Hematopoietic multipotent progenitor cell treated with erythropoietin and hydrocortisone succinate and interleukin-3 and kit ligand, for 17 days (in vitro differentiated cells): ENCODE results near the gene PPP1R13B.
"Not testable (repeated sequence)": the region's sequence is repeated elsewhere in the genome, so short reads cannot be mapped to it uniquely, and the experiment has no call there.

Source experiments
- DNase-seq: peaks from one replicate; pipeline ENCODE4 v3.0.0-alpha.2; 2015; ENCODE audit warnings: low spot score

Gene PPP1R13B

DNA sequence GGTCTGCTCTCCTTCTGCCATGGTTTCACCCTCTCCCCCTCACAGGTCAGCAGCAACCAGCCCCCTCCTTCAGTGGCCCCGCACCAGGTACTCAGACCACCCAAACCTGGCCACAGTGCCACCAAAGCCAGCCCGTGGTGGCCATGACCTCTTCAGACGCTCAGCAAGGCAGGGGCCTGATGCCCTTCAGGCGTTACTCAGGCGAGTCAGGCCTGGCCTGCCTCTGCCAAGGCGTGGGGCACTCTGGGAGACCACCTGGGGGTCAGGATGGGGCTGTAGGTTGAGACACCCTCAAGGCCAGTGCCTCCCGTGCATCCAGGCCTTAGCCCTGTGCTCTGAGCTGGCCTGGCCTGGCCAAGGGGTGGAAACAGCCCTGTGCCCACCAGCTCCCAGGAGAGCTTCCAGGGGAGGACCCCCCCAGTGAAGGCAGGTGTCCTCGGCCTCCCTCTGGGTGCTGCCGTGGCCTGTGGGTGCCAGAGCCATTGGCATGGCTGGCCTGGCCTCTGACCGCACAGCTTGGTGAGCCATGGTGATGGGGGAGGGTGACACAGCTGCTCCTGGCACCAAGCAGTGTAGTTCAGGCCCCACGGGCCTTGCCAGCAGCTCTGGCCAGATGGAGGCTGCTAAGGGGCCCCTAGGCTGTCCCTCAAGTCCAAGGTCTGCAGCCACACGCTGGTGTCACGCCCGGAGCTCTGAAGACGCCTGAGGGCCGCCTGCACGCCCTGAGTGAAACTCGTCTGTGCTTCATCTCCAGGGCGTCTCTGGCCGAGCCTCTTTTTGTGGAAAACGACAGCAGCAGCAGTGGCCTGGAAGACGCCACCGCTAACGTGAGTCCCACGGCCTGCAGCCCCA is 147.2 kb downstream of the PPP1R13B start:
- no peak for DNase-seq

DNA sequence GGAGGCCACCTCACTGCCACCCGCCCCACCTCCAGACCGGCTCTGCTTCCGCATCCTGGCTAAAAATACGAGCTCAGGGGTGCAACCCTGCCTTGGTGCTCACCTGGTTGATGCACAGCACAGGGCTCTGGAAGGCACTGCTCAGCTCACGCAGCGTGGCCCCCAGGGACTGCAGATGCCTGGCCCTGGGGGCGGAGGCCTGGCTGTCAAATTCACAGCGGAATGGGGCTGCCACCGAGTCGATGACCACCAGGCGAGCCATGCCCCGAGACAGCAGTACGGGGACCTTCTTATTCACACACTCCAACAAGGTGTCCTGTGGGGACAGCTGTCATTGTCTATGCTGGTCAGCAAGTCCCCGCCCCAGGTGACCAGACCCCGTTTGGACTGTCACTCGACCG is 148.1 kb downstream of the PPP1R13B start:
- DNase-seq = no peak

DNA sequence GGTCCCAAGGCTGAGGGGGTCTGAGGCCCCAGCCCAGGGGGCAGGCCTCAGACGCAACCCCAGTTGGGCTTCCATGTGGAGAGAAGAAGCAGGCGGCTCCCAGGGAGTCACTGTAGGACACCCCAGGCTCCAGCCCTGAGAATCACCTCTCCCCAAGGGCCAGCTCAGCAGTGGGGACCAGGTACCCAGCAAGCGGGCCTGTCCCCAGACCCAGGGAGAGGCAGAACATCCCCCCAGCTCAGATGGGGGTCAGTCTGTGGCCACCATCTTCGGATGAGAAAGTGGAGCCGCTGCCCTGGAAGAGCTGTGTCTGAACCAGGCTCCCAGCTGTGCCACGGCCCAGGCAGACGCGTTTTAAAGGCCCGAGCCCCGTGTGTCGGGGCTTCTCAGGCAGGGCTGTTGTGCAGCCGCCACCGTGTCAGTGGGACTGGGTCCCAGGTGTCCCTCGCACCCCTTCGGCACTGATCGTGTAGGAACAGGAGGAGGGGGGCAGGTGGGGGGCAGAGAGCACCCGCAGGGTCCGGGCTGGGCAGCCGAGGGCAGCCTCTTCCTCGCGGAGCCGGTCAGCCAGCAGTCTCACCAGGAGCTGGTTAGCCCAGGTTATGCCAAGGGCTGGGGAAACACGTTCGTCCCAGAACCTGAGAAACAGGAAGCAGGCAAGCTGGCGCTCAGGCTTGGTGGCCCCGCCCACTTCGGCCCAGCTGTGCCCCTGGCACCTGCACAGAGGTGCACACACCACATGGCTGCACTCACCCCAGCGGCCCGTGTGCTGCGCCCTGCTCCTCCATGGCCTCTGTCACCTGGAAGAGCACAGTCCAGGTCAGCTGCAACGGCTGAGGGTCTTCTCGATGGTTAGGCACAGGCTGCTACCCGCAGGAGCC is 148.8 kb downstream of the PPP1R13B start:
- DNase-seq = no peak

DNA sequence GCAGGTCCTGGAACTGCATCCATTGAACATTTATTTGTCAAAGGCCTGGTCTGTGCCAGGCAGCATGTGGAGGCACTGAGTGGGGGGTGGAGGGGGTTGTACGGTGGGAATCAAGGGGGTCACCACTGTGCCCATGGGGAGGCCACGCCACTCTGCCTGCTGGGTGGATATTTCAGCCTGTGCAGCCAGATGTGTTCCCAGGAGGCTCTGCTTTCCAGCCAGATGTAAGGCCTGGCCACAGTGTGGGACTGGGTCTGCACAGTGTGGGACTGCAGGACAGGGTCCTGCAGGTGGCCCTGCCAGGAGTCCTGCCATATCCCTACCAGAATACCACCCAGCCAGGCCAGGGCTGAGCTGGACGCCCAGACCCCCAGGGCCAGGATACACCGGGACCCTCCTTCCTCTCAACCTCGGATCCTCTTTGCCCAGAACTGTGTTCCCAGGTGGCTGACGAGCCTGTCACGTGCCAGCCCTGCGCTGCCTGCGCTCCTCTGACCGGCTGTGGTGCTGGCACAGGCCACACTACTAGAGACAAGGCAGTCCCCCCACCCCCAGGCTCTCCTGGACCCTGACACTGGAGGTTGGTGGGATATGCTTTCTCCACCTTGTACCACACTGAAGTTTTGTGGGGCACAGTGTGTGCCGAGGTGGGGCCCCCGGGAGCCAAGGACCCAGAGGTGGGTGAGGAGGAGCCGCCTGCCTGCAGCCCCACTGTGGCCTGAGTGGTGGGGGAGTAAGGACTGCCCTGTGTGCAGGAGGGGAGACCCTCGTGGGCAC is 149.6 kb downstream of the PPP1R13B start:
- DNase-seq = no peak

DNA sequence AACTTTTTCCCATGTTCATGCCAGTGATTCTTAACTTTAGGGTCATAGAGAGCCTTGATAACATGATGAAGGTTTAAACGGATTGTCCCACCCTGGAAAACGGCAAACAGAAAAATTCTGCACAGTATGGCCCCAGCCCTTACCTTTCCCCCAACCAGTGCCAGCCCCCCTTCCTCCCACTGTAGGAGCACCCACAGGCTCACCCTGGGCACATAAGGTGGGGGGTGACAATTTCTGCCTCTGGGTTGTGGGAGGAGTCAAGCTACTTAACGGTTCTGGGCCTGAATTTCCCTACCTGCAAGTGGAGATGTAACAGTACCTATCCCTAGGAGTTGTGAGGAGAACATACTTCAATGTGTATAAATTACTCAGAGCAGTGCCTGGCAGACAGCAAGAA is 150.2 kb downstream of the PPP1R13B start:
- no peak for DNase-seq

DNA sequence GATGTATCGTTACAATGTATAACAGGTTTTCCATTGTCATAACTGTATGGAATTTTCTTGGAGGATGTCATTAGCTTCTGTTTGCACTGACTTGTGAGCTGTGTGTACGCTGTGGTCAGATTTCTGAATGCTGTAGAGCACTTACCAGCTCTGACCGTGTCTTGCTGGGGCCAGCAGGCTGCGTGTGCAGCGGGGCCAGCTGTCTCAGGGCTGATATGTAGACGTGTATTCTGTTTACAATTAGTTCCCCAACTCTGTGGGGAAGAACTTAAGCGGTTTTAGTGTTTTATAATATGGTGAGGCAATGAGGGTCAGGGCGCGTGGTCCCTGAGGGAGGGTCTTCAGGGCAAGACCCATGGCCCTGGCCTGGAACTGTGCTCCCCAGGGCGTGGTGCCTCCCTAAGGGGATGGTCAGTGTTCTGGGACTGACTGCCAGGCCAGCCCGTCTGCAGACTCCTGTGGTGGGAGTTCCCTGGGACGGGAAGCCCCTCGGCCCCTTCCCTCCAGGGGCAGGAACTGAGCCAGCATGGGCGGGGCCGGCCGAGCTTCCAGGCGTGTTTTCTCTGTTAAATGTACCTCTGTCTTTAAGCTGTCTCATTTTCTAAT is 150.8 kb downstream of the PPP1R13B start:
- no peak for DNase-seq

DNA sequence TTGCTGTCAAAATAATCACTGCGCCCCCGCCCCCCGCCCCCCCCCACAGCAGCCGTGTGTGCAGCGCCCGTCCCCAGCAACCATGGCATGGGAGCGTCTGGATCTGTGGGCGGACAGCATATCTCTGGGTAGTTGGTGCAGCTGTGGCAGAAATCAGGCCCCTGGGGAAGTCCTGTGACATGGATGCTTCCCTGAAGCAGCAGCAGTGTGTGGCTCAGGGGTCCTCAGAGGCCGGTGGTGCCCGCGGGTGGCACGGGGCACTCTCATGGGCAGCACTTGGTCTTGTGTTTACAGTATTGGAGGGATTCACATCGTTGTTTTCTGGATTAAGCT is 151.3 kb downstream of the PPP1R13B start:
- DNase-seq = no peak

DNA sequence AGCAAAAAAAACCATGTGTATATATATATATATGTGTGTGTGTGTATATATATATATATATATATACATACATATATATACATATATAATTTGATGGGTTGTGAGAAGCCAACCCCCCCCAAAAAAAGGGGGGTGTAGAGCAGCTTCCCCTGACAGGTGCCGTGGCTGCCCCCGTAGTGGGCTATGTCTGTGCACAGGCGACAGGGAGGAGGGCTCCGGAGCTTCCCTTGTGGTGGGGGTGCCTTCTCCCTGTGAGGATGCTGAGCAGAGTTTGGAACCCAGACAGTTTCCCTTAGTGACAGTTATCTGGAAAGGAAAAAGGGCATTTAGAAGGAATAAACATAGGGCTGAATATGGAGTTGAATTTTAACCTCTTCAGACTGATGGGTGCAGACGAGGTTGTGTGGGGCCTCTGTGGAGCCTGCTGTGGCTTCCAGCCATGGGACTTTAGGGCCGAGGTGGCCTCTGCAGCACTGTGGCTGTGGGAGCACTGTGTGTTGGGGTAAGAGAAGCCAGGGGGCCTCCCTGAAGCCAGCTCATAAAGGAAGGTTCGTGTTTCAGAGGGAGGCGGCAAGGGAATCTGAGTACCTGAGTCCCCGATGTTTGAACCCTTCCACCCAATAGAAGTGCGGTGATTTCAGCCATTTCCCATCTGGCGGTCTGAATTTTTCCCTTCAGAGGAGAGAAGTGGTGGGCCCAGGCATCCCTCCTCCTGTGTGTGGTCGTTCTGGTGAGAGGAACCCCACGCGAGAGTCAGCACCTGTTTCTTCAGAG is 151.9 kb downstream of the PPP1R13B start:
- DNase-seq = no peak

DNA sequence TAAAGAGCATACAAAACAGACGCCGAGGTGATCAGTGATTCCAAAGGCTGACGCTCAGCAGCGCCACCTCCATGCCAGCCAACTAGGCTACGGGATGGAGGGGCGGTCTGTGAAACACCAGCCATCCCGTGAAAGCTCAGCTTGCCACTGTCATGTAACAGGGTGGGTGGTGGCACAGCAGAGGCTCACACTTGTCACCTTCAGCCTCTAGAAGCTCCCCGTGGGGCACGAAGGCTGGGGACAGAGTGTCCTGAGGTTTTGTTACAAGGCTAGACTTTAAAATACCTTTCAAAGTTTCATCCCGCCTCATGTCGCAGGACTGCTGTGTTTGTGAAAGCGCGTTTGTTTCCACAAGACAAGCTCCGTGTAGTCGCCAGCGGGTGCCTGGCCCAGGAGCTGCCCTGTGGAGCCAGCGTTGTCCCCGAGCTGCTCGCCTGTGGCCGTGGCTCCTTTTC is 152.8 kb downstream of the PPP1R13B start:
- no peak for DNase-seq

DNA sequence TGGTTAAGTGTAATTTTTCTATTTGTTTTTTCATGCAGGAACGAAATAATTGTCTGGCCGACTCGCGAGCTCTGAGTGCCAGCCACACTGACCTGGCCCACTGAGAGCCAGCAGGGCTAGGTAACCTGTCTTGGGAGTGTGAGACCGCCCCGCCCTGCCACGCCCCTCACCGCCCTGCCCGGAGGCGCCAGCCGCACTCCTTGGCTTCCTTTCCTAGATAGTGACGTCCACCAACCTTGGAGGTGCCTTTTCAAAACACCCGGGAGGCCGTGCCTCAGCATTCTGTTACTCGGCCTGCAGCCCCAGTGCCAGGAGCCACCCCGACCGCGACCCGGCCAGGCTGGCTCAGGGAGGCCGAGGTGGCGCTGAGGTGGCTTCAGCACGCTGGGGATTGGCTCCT is 153.9 kb downstream of the PPP1R13B start:
- DNase-seq = no peak

DNA sequence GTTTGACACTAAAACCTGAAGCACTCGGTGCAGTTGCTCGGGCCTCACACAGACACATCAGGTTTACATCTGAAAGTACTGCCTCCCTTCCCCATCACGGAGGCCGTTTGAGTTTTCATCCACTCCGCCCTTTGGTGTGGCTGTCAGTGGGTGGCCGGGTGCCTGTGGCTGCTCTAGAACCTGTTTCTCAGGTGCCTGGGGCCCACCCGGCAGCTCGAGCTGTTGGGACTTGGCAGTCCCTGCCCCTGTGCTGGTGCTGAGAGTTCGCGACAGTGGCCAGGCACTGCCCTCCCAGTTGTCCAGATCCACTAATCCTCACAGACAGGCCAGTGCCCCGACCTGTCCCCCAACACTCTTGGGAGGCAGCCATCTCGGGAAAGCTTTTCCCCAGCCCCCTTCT is 154.5 kb downstream of the PPP1R13B start:
- no peak for DNase-seq

DNA sequence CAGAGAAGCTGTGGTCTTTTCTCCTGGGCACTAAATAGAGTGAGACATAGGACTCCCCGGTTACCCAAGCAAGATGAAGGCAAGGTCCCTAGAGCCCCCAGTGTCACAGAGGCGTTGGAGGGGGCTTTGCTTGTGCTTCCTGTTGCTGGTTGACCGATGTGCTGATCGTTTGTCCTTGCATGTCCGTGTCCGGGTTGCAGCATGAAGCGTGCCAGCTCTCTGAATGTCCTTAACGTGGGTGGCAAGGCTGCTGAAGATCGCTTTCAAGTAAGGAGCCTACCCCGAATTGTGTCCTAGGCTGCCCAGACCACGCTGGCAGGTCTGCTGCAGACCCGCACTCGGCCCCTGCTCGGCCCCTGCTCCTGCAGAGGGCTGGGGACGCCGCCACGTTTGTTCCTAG is 155.2 kb downstream of the PPP1R13B start:
- no peak for DNase-seq

DNA sequence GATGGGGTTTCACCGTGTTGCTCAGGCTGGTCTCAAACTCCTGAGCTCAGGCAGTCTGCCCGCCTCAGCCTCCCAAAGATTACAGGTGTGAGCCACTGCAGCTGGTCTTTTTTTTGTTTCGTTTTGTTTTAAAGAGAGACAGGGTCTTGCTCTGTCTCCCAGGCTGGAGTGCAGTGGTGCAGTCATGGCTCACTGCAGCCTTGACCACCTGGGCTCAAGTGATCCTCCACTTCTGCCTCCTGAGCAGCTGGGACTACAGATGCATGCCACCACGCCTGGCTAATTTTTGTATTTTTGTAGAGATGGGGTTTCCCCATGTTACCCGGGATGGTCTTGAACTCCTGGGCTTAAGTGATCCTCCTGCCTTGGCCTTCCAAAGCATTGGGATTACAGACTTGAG is 155.7 kb downstream of the PPP1R13B start:
- not testable (repeated sequence) for DNase-seq

DNA sequence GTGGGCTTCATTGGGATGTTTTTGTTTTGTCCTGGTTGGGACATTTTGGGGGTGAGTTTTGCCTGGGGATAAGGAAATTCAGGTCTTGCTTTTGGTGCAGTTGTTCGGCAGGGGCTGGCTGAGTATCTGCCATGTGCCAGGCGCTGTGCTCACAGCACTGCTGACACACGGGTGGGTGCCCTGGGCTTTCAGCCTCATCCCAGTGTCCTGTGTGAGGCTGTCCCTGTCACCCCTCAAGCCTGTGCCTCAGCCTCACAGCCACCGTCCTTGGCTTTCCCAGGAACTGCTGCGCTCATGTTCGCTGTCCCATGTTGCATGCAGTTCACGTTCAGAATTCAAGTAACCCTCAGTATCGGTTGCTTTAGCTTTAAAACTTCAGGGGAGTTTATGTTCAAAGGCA is 157.0 kb downstream of the PPP1R13B start:
- no peak for DNase-seq

DNA sequence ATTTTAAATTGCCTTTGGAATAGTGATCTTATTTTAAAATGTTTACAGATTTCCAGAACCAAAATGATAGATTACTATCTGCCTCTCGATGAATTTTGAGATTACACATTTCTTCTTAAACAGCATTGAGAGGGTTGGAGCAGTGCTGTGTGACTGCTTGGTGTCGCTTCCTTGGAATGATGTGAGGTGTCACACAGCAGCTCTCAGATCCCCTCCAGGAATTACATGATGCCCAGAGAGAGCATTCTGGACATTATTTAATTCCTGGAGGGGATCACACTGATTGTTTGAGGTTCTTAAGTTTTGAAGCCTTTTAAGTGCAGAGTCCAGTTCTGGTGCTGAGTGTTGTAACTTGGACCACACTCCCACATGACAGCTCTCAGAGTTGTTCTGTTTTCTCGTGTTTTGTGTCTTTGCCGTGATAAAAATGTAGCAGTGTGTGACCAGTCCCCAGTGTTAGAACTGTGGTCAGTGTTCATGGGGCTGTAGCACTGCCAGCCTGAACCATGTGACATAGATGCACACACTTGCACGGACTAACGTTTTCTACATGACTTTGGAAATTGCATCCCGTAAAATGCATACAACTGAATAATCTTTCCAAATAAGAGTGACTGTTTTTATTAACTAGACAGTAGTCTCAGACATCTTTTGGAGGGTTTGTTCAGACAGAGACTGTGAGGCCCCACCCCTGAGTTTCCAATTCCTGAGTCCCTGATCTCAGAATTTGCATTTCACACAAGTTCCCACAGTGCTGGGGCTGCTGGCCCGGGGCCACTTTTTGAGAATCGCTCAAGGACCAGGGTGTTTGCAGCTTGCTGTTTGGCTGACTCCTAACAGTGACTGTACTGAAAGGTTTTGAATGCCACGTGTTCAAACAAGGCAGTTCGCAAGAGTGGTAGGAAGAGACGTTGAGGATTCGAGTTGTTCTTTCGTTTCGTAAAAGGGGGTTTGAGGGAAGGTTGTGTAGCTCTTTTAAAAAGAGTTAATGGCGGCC is 158.2 kb downstream of the PPP1R13B start:
- no peak for DNase-seq

DNA sequence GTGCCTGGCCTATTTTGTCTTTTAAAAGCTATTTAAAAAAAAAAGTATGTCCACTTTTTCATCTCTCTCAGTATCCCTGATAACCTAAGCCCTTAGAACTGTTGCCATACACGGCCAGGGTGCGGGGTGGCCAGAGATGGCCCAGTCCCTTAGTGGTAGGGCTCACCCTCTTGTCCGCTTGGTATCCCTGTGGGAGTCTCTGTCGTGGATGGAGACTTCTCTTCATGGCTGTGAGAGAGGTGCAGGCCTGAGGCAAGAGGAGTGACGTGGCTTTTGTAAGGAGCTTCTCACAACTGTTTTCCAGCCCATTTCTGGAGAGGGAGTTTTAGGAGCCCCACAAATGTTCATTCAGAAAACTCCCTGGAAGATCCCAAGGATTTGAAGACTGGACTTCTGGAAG is 158.9 kb downstream of the PPP1R13B start:
- no peak for DNase-seq

DNA sequence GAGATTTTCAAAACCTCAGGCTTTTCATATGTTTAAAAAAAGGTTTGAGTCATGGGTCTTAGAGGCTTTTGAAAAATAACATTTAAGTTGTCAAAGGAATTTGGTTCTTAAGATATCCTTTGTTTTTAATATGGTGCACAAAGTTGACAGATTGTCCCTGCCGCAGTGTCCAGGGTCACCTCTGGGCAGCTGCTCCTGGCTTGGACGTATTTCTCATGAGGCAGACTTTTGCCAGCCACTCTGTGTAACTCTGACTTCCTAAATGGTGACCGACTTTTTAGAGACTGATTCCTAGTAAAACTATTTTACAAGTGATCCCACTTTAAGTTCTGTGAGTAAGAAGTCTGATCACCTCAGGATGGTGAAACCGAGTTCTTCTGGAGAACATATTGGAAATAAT is 159.7 kb downstream of the PPP1R13B start:
- DNase-seq = no peak

DNA sequence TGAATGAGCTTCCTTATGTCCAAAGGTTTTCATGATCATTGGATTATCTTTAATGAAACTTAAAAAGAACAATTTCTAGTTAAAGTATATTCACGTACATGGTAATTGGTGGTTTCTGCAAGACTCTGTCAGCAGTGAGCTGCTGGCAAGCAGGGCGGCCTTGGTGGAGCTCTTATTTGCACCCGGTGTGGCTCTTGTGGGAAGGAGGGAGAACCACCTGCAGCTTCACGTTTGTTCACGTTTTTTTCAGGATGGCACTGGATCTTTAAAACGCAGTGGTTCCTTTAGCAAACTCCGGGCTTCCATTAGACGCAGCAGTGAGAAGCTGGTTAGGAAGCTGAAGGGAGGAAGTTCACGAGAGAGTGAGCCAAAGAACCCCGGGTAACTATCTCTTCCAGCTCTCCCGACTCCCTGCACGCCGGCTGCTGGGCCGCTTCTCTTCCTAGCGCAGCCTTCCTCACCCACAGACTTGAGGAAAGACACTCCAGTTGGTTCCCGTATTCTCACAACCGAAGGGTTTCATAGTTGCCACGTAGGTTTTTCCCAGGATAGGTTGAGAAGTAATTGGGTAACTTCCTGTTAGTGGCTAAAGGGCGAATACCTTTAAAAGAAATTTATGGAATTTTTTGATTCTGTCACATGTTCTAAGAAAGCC is 160.4 kb downstream of the PPP1R13B start:
- no peak for DNase-seq
